ENCODE measurements around the gene PAXX. TPM values are rescaled to one million over a fixed set of nuclear protein-coding genes. Genes with fewer than 3 reads are reported as not detected.

The PAXX gene
- total and polyA plus RNA-seq, 12 donors: 12.7 to 131 (median 17.1) TPM

- H3K9me3 ChIP-seq: no peaks in the 10 kb centered on the region
- intact Hi-C loops (cut with DNase I): no loop called here
- WGBS, 2 donors: 97% methylated on average over 36 of the region's 36 CpGs
- DNase-seq: no peak
- no peak overlapping the region for H3K27ac ChIP-seq
- TF ChIP-seq CTCF (IDR thresholded peaks at IDR 0.05): no peak
- no peak overlapping the region for H3K4me3 ChIP-seq
- H3K27me3 ChIP-seq: no peaks in the 10 kb centered on the region
- no peaks in the 10 kb centered on the region for H3K4me1 ChIP-seq
- no peak for ATAC-seq
- H3K36me3 ChIP-seq: peaks cover 0 to 85% (median 32%) of the 10 kb centered on the region in 9 donors
Observed at GRCh38 chr9:137014776-137015539, 22.7 kb downstream of the PAXX start.

GRCh38 chr9:137015540-137015930 is 23.3 kb downstream of the PAXX start:
- WGBS, 2 donors: 97 to 98% methylated on average over 24 to 25 of the region's 25 CpGs
- H3K36me3 ChIP-seq: peaks cover 0 to 88% (median 32%) of the 10 kb centered on the region in 9 donors

GRCh38 chr9:137015976-137016375 is 23.8 kb downstream of the PAXX start:
- intact Hi-C loops (cut with DNase I): no loop called here
- ATAC-seq (no peak), DNase-seq (no peak)
- WGBS, 2 donors: 95 to 96% methylated on average over 21 of the region's 21 CpGs
- Histone ChIP-seq H3K4me3 (no peak overlapping the region), H3K4me1 (no peaks in the 10 kb centered on the region), H3K27ac (no peak overlapping the region), H3K9me3 (no peaks in the 10 kb centered on the region), H3K36me3 (peaks cover 0 to 91% (median 32%) of the 10 kb centered on the region in 9 donors), H3K27me3 (no peaks in the 10 kb centered on the region)
- TF ChIP-seq CTCF (IDR thresholded peaks at IDR 0.05): no peak

More at GRCh38 chr9:137015540-137015930, 23.3 kb downstream of the PAXX start:
- TF ChIP-seq CTCF (IDR thresholded peaks at IDR 0.05): no peak
- Histone ChIP-seq H3K4me3 (no peak overlapping the region), H3K27me3 (no peaks in the 10 kb centered on the region), H3K27ac (no peak overlapping the region), H3K4me1 (no peaks in the 10 kb centered on the region), H3K9me3 (no peaks in the 10 kb centered on the region)
- intact Hi-C loops (cut with DNase I): no loop called here
- DNase-seq (no peak), ATAC-seq (no peak)

- Histone ChIP-seq H3K27me3 (no peaks in the 10 kb centered on the region), H3K4me1 (no peaks in the 10 kb centered on the region), H3K4me3 (no peak overlapping the region), H3K27ac (no peak overlapping the region), H3K9me3 (no peaks in the 10 kb centered on the region), H3K36me3 (peaks cover 0 to 91% (median 30%) of the 10 kb centered on the region in 9 donors)
- DNase-seq (no peak), ATAC-seq (no peak)
- 96 to 98% methylated on average over 16 of the region's 16 CpGs for WGBS, 2 donors
- intact Hi-C loops (cut with DNase I): no loop called here
- TF ChIP-seq CTCF (IDR thresholded peaks at IDR 0.05): no peak
Observed at GRCh38 chr9:137016436-137016835, 24.2 kb downstream of the PAXX start.

All from heart right ventricle (tissue), 16 donors.